ENCODE measurements around the gene PYGM.

DNA sequence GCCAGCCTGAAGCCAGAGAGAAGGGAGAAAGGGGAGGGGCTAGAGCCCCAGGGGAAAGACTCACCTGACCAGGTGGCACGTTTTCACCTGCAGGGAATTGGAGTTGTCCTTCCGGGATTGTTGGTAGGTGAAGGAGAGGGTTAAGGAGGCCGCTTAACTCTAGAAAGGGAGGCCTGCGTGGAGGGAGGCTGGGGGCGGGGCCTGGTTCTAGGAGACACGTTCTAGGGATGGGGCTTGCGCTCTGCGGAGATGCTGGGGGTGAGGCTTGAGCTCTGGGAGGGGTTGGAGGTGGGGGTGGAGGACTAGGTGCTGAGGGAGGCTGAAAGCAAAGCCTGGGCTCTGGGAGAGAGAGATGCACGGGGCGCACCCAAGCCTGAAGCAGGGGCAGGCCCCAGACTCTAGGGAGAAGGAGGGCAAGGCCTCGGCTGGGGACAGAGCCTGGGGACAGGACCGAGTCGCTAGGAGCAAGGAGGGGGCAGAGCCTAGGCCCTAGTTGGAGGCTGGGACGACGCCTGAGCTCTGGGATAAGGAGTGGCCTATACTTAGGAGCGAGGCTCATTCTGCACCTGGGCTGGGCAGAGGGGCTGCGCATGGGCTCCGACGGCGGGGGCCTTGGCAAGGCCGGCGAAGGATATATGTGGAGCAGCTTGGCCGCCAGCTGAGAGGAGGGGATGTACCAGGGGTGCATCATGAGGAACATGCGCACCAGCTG is 18.2 kb downstream of the PYGM start:
- no peak for TF ChIP-seq CTCF (IDR thresholded peaks at IDR 0.05)
- no peak for TF ChIP-seq POLR2A (IDR thresholded peaks at IDR 0.05)

All from testis (tissue), 2 donors.